OCI-M2 (cell line): Measurements from ENCODE around the gene CHODL.

ENCODE experiments used
- DNase-seq: peaks from one replicate; lab custom pipeline; 2025; ENCODE audit not compliant: unreplicated experiment; lab: John Stamatoyannopoulos, UW

CHODL gene

DNA sequence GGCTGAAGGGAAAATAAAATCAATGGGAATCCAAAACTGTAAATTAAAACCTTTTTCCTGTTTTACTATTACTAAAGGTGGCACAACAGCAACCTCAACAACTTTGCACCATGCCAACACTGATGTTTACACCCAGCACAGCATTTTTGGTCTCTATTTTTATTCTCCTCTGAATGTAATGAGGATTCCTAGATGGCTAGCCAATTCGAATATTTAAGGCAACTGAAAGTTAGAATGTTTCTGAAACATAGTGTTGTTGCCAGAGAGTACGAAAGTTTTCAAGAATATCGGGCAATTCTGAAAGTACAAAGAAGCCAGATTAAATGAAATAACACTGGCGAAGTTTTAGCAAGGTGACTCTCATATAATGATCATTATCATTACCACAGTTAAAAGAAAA is 40.7 kb downstream of the CHODL start:
- no peak for DNase-seq

- DNase-seq: no peak
Observed at GRCh38 chr21:18289876-18290275, 45.2 kb downstream of the CHODL start.

DNA sequence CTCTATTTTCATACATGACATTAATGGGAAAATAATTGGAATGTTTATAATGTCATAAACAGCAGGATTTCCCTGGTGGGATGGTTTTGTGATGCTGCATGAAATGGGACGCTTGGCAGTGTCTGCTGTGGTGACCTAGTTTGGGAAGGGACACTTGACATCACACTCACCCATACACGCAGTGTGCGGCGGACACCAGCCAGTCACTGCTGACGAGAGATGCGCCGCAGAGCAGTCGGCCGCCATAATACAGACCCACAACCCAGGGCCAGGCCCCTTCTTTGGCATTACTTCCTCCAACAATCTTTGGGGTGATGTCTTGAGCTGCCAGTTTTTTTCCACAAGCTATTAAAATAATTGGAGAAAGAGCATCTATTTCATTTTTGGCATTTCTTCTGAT is 49.5 kb downstream of the CHODL start:
- no peak for DNase-seq

GRCh38 chr21:18298228-18298627 is 53.6 kb downstream of the CHODL start:
- no peak for DNase-seq
